OCI-LY3 (cell line): ENCODE measurements around the gene VIP.

Source experiments
- H2AFZ ChIP-seq: fragments of 200-600, 300-600 bp; shearing (Covaris generic); 2 replicates; pipeline ENCODE4 v1.6.0; 2014; ENCODE audit warnings: antibody characterized with exemption, low read depth, low read length
- H3K27ac ChIP-seq: fragments of 200-600, 300-600 bp; sonication (generic); 2 replicates; pipeline ENCODE4 v1.5.1; 2014; ENCODE audit warnings: mild to moderate bottlenecking, low read length, moderate library complexity, mixed read lengths
- H3K27me3 ChIP-seq: fragments of 200-600, 300-600 bp; sonication (generic); 2 replicates; pipeline ENCODE4 v1.6.1; 2014; ENCODE audit warnings: low read depth, low read length, mixed read lengths
- H3K36me3 ChIP-seq: fragments of 200-600, 300-600 bp; sonication (generic); replicated peaks from 2 replicates; pipeline ENCODE3; 2014; ENCODE audit warnings: low read depth, low read length, mixed read lengths
- H3K4me1 ChIP-seq: fragments of 300-600, 200-600 bp; sonication (generic); 2 replicates; pipeline ENCODE4 v1.6.1; 2014; ENCODE audit warnings: low read length, mixed read lengths
- H3K4me2 ChIP-seq: fragments of 200-600, 300-600 bp; sonication (generic); 2 replicates; pipeline ENCODE4 v1.6.1; 2014; ENCODE audit warnings: low read length, mixed read lengths
- H3K4me3 ChIP-seq: fragments of 300-600, 200-600 bp; sonication (generic); 2 replicates; pipeline ENCODE4 v1.5.1; 2014; ENCODE audit warnings: antibody characterized with exemption, mild to moderate bottlenecking, low read length, moderate library complexity
- H3K79me2 ChIP-seq: fragments of 300-600, 200-600 bp; shearing (Covaris generic); 2 replicates; pipeline ENCODE4 v1.6.1; 2014; ENCODE audit warnings: mild to moderate bottlenecking, low read length, mixed read lengths
- H3K9ac ChIP-seq: fragments of 300-600, 200-600 bp; shearing (Covaris generic); 2 replicates; pipeline ENCODE4 v1.6.0; 2014; ENCODE audit warnings: mild to moderate bottlenecking, low read length, moderate library complexity
- H3K9me3 ChIP-seq: fragments of 200-600, 300-600 bp; shearing (Covaris generic); 2 replicates; pipeline ENCODE4 v1.6.1; 2014; ENCODE audit warnings: low read length, mixed read lengths; ENCODE audit not compliant: insufficient read depth
- H4K20me1 ChIP-seq: fragments of 200-600, 300-600 bp; sonication (generic); 2 replicates; pipeline ENCODE4 v1.6.1; 2016; ENCODE audit warnings: low read length, mixed read lengths; ENCODE audit not compliant: insufficient read depth
- CTCF ChIP-seq: fragments of 200-600, 300-600 bp; sonication (generic); IDR thresholded peaks from 2 replicates; pipeline ENCODE4 v1.5.1; 2014; ENCODE audit warnings: antibody characterized with exemption, low read length, low read depth
- EZH2phosphoT487 ChIP-seq: fragments of 200-600 bp; shearing (Covaris generic); IDR thresholded peaks from 2 replicates; pipeline ENCODE4 v1.6.1; 2018; ENCODE audit warnings: antibody characterized with exemption, mixed run types, low read depth

Gene VIP

GRCh38 chr6:152749336-152749735, 1.3 kb upstream of the VIP start:
- Histone ChIP-seq H3K4me1 (no peaks in the 10 kb centered on the region), H3K9me3 (no peaks in the 10 kb centered on the region), H3K4me3 (no peak overlapping the region), H3K9ac (no peak overlapping the region), H3K27me3 (no peaks in the 10 kb centered on the region), H2AFZ (no peak overlapping the region), H4K20me1 (no peaks in the 10 kb centered on the region), H3K4me2 (no peak overlapping the region), H3K79me2 (no peaks in the 10 kb centered on the region), H3K36me3 (no peaks in the 10 kb centered on the region), H3K27ac (no peak overlapping the region)
- TF ChIP-seq EZH2phosphoT487 (no peak), CTCF (no peak)

GRCh38 chr6:152765331-152765730, 14.7 kb downstream of the VIP start:
- Histone ChIP-seq H3K4me1 (no peaks in the 10 kb centered on the region), H3K79me2 (no peaks in the 10 kb centered on the region), H3K36me3 (no peaks in the 10 kb centered on the region), H3K9me3 (no peaks in the 10 kb centered on the region), H3K9ac (no peak overlapping the region), H4K20me1 (no peaks in the 10 kb centered on the region), H3K4me2 (no peak overlapping the region), H2AFZ (no peak overlapping the region), H3K27me3 (no peaks in the 10 kb centered on the region), H3K4me3 (no peak overlapping the region), H3K27ac (no peak overlapping the region)
- TF ChIP-seq EZH2phosphoT487 = no peak
- TF ChIP-seq CTCF = no peak

- Histone ChIP-seq H3K4me2 (no peak overlapping the region), H3K4me1 (no peaks in the 10 kb centered on the region), H3K9me3 (no peaks in the 10 kb centered on the region), H3K27me3 (no peaks in the 10 kb centered on the region), H3K79me2 (no peaks in the 10 kb centered on the region), H3K9ac (no peak overlapping the region), H4K20me1 (no peaks in the 10 kb centered on the region), H3K4me3 (no peak overlapping the region), H3K27ac (no peak overlapping the region), H3K36me3 (no peaks in the 10 kb centered on the region), H2AFZ (no peak overlapping the region)
- TF ChIP-seq CTCF = no peak
- TF ChIP-seq EZH2phosphoT487 = no peak
Measured at GRCh38 chr6:152769159-152769558, 18.6 kb downstream of the VIP start.

GRCh38 chr6:152769993-152770392, 19.4 kb downstream of the VIP start:
- Histone ChIP-seq H3K9ac (no peak overlapping the region), H2AFZ (no peak overlapping the region), H3K9me3 (no peaks in the 10 kb centered on the region), H3K79me2 (no peaks in the 10 kb centered on the region), H4K20me1 (no peaks in the 10 kb centered on the region), H3K27ac (no peak overlapping the region), H3K4me3 (no peak overlapping the region), H3K36me3 (no peaks in the 10 kb centered on the region), H3K4me2 (no peak overlapping the region), H3K27me3 (no peaks in the 10 kb centered on the region), H3K4me1 (no peaks in the 10 kb centered on the region)
- TF ChIP-seq EZH2phosphoT487 = no peak
- no peak for TF ChIP-seq CTCF
